CD4-positive, alpha-beta T cell treated with Interferon alpha-2 for 1 hour (primary cell): Measurements from ENCODE around the gene SLC35B1.

ENCODE experiments used
- DNase-seq, 2 donors: peaks; one replicate each; pipeline ENCODE4 v3.0.0-alpha.2; 2020 to 2022

Gene SLC35B1

DNA sequence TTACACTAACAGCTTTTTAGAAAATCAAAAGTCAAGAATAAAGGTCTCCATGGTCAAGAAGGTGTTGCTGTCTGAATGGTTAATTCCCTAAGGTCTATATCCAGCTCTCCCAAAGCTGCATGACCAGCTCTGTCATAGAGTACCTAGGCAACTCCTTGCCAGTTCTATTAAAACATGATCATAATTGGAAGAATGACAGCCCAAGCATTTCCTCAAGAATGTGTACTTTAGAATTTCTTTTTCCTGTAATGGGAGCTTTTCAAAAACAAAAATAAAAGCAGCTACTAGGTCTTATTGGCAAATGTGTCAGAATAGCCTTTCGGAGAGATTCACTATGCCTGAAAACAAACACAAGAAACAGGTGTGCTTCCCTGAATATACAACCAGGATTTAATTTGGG is 37.8 kb downstream of the SLC35B1 start:
- DNase-seq = no peak

GRCh38 chr17:49667854-49668253 is 39.9 kb downstream of the SLC35B1 start:
- DNase-seq = no peak

- DNase-seq = no peak
Measured at GRCh38 chr17:49664706-49665211, 43.0 kb downstream of the SLC35B1 start.

- DNase-seq = no peak
Measured at GRCh38 chr17:49659661-49660382, 47.9 kb downstream of the SLC35B1 start.

GRCh38 chr17:49656247-49656646 is 51.5 kb downstream of the SLC35B1 start:
- DNase-seq = no peak
